GM23248 (cell line): Measurements from ENCODE around the gene MMP2.

ENCODE experiments used
- EZH2 ChIP-seq: fragments of 200-600 bp; sonication (generic); IDR thresholded peaks from 2 replicates; pipeline ENCODE4 v1.6.1; 2018; ENCODE audit warnings: antibody characterized with exemption, mild to moderate bottlenecking; ENCODE audit not compliant: insufficient read depth, poor library complexity, severe bottlenecking
- EZH2phosphoT487 ChIP-seq: fragments of 200-600 bp; sonication (generic); IDR thresholded peaks from 2 replicates; pipeline ENCODE4 v1.6.1; 2018; ENCODE audit warnings: antibody characterized with exemption, moderate library complexity, mild to moderate bottlenecking, low read depth; ENCODE audit not compliant: insufficient read depth

GRCh38 chr16:55496509-55497145 lies 17.6 kb downstream of the MMP2 start:
- no peak for TF ChIP-seq EZH2phosphoT487
- no peak for TF ChIP-seq EZH2
